Stimulated activated CD4-positive, alpha-beta T cell treated with anti-CD3 and anti-CD28 coated beads, Interleukin-2, amount 100 ng/mL, for 48 hours (primary cell): Measurements from ENCODE around the gene ARPC4.
"Not testable (repeated sequence)": the region's sequence is repeated elsewhere in the genome, so short reads cannot be mapped to it uniquely, and the experiment has no call there.

Source experiments
- DNase-seq, 2 donors: peaks; one replicate each; pipeline ENCODE4 v3.0.0-alpha.2; 2020

The ARPC4 gene

GRCh38 chr3:9770276-9770812, 22.5 kb upstream of the ARPC4 start:
- no peak for DNase-seq

- not testable (repeated sequence) for DNase-seq
Observed at GRCh38 chr3:9771007-9771406, 21.9 kb upstream of the ARPC4 start.

GRCh38 chr3:9776896-9777693, 15.8 kb upstream of the ARPC4 start:
- no peak for DNase-seq

- DNase-seq: peak in 1 of 2 donors; percentile 26
Observed at GRCh38 chr3:9777694-9778021, 15.2 kb upstream of the ARPC4 start.

GRCh38 chr3:9778143-9779074, 14.5 kb upstream of the ARPC4 start:
- DNase-seq: peak in 1 of 2 donors; percentile 48

- no peak for DNase-seq
Observed at GRCh38 chr3:9779075-9779593, 13.7 kb upstream of the ARPC4 start.

GRCh38 chr3:9779721-9780457, 13.0 kb upstream of the ARPC4 start:
- no peak for DNase-seq

- DNase-seq: no peak
Observed at GRCh38 chr3:9780458-9780812, 12.4 kb upstream of the ARPC4 start.

GRCh38 chr3:9780910-9781309, 12.0 kb upstream of the ARPC4 start:
- no peak for DNase-seq

- DNase-seq: no peak
Observed at GRCh38 chr3:9781551-9781950, 11.3 kb upstream of the ARPC4 start.

GRCh38 chr3:9781978-9782603, 10.8 kb upstream of the ARPC4 start:
- DNase-seq: no peak

GRCh38 chr3:9782770-9783169, 10.1 kb upstream of the ARPC4 start:
- DNase-seq: no peak

GRCh38 chr3:9783954-9784353, 8.9 kb upstream of the ARPC4 start:
- no peak for DNase-seq

GRCh38 chr3:9784965-9785364, 7.9 kb upstream of the ARPC4 start:
- DNase-seq: no peak

GRCh38 chr3:9785602-9786001, 7.3 kb upstream of the ARPC4 start:
- no peak for DNase-seq

GRCh38 chr3:9786209-9786739, 6.6 kb upstream of the ARPC4 start:
- DNase-seq: no peak

- DNase-seq: no peak
Observed at GRCh38 chr3:9786825-9787669, 5.8 kb upstream of the ARPC4 start.

- no peak for DNase-seq
Observed at GRCh38 chr3:9787714-9788113, 5.2 kb upstream of the ARPC4 start.

GRCh38 chr3:9791127-9791526, 1.8 kb upstream of the ARPC4 start:
- DNase-seq: no peak

- no peak for DNase-seq
Observed at GRCh38 chr3:9791790-9792404, 985 bp upstream of the ARPC4 start.
